GM23338 (cell line): ENCODE results near the gene IRAK1BP1. TPM values are rescaled to one million over a fixed set of nuclear protein-coding genes. Genes with fewer than 3 reads are reported as not detected.

Experiments used
- ATAC-seq: fragments of 200-7000 bp; cut with Tn5 transposase; 3 replicates; pipeline ENCODE4 v1.9.1; 2020
- DNase-seq: peaks from one replicate; pipeline ENCODE4 v3.0.0-alpha.2; 2015; ENCODE audit warnings: low spot score
- H2AFZ ChIP-seq: fragments of 200-600 bp; sonication (generic); 2 replicates; pipeline ENCODE4 v1.8.0; 2016; ENCODE audit warnings: antibody characterized with exemption, mild to moderate bottlenecking, moderate library complexity
- H3F3A ChIP-seq: fragments of 200-600 bp; sonication (generic); replicated peaks from 2 replicates; pipeline ENCODE4 v1.8.0; 2017; ENCODE audit warnings: antibody characterized with exemption, mixed run types, low read depth
- H3K27ac ChIP-seq: fragments of 200-600 bp; sonication (generic); 2 replicates; pipeline ENCODE4 v1.6.1; 2016; ENCODE audit warnings: low read depth
- H3K27me3 ChIP-seq: fragments of 200-600 bp; sonication (generic); 2 replicates; pipeline ENCODE4 v1.8.0; 2016; ENCODE audit warnings: mild to moderate bottlenecking, mixed run types, moderate library complexity; ENCODE audit not compliant: insufficient read depth
- H3K36me3 ChIP-seq: fragments of 200-600 bp; sonication (generic); 2 replicates; pipeline ENCODE4 v1.8.0; 2016; ENCODE audit warnings: mild to moderate bottlenecking; ENCODE audit not compliant: insufficient read depth
- H3K4me1 ChIP-seq: fragments of 200-600 bp; sonication (generic); 2 replicates; pipeline ENCODE4 v1.8.0; 2016; ENCODE audit warnings: mild to moderate bottlenecking, moderate library complexity; ENCODE audit not compliant: insufficient read depth
- H3K4me2 ChIP-seq: fragments of 200-600 bp; sonication (generic); 2 replicates; pipeline ENCODE4 v1.7.1; 2017; ENCODE audit warnings: mixed run types
- H3K4me3 ChIP-seq: fragments of 200-600 bp; sonication (generic); 2 replicates; pipeline ENCODE4 v1.6.1; 2016; ENCODE audit warnings: mixed run types
- H3K79me2 ChIP-seq: fragments of 200-600 bp; sonication (generic); replicated peaks from 2 replicates; pipeline ENCODE4 v1.8.0; 2017; ENCODE audit warnings: mild to moderate bottlenecking; ENCODE audit not compliant: insufficient read depth
- H3K9me2 ChIP-seq: fragments of 200-600 bp; sonication (generic); 2 replicates; pipeline ENCODE4 v1.8.0; 2017; ENCODE audit not compliant: insufficient read depth
- H4K20me1 ChIP-seq: fragments of 200-600 bp; sonication (generic); replicated peaks from 2 replicates; pipeline ENCODE4 v1.8.0; 2017; ENCODE audit warnings: mild to moderate bottlenecking; ENCODE audit not compliant: insufficient read depth
- H3K27ac Mint-ChIP-seq: 2 replicates; pipeline ENCODE4 v1.8.0; 2020; ENCODE audit warnings: inconsistent platforms, mild to moderate bottlenecking, moderate library complexity, mixed read lengths
- H3K27me3 Mint-ChIP-seq: 3 replicates; pipeline ENCODE4 v1.8.0; 2022; ENCODE audit warnings: low read depth, mild to moderate bottlenecking, moderate library complexity, mixed read lengths, inconsistent platforms; ENCODE audit not compliant: insufficient read depth, poor library complexity
- H3K36me3 Mint-ChIP-seq: 3 replicates; pipeline ENCODE4 v1.8.0; 2021; ENCODE audit warnings: low read depth, mild to moderate bottlenecking, inconsistent platforms, moderate library complexity, mixed read lengths
- H3K4me1 Mint-ChIP-seq: 3 replicates; pipeline ENCODE4 v1.8.0; 2020; ENCODE audit warnings: mild to moderate bottlenecking, inconsistent platforms, mixed read lengths
- H3K4me3 Mint-ChIP-seq: 3 replicates; pipeline ENCODE4 v1.8.0; 2021; ENCODE audit warnings: moderate library complexity, mild to moderate bottlenecking, inconsistent platforms, mixed read lengths
- H3K9me3 Mint-ChIP-seq: 3 replicates; pipeline ENCODE4 v1.8.0; 2020; ENCODE audit warnings: moderate library complexity, mild to moderate bottlenecking, inconsistent platforms, mixed read lengths
- EZH2 ChIP-seq: fragments of 200-600 bp; sonication (generic); IDR thresholded peaks from one replicate; pipeline ENCODE4 v1.8.0; 2017; ENCODE audit warnings: antibody characterized with exemption, mild to moderate bottlenecking, low read depth; ENCODE audit not compliant: unreplicated experiment
- EZH2phosphoT487 ChIP-seq: fragments of 200-600 bp; sonication (generic); IDR thresholded peaks from one replicate; pipeline ENCODE4 v1.8.1; 2018; ENCODE audit warnings: antibody characterized with exemption; ENCODE audit not compliant: unreplicated experiment
- POLR2AphosphoS5 ChIP-seq: IDR thresholded peaks from 2 replicates; pipeline ENCODE4 v1.6.1; 2016; ENCODE audit warnings: antibody characterized with exemption, low read depth
- STAT1 ChIP-seq: IDR thresholded peaks from one replicate; pipeline ENCODE4 v1.6.1; 2016; ENCODE audit warnings: antibody characterized with exemption; ENCODE audit not compliant: unreplicated experiment
- ZNF114 ChIP-seq: fragments of 250-450 bp; sonication (Bioruptor Pico); IDR thresholded peaks from 2 replicates; pipeline ENCODE4 v1.5.0; 2020; ENCODE audit warnings: mild to moderate bottlenecking, moderate library complexity
- polyA plus RNA-seq: library from polyadenylated mRNA; unstranded; fragments of >200 nt; fragmentation: Nextera tagmentation; extraction: Ambion mirVana; gene quantifications from 2 replicates; pipeline ENCODE4 v1.2.1, GENCODE V29; 2016
- total RNA-seq: library from RNA; depleted of rRNA; stranded (reverse); fragments of >200 nt; shearing (Covaris generic); gene quantifications from 2 replicates; pipeline ENCODE4 v1.2.3, GENCODE V29; 2014
- TF ChIP-seq, protein P1 (sequence below): fragments of 250-450 bp; sonication (Bioruptor Pico); IDR thresholded peaks from 2 replicates; pipeline ENCODE4 v1.5.0; 2020; ENCODE audit warnings: mild to moderate bottlenecking, moderate library complexity
- TF ChIP-seq, protein P2 (sequence below): IDR thresholded peaks from 2 replicates; pipeline ENCODE4 v1.6.1; 2016; ENCODE audit warnings: antibody characterized with exemption

The IRAK1BP1 gene
- total and polyA plus RNA-seq, 2 experiments from 2014 or later = 12.8 to 13.5 TPM

DNA sequence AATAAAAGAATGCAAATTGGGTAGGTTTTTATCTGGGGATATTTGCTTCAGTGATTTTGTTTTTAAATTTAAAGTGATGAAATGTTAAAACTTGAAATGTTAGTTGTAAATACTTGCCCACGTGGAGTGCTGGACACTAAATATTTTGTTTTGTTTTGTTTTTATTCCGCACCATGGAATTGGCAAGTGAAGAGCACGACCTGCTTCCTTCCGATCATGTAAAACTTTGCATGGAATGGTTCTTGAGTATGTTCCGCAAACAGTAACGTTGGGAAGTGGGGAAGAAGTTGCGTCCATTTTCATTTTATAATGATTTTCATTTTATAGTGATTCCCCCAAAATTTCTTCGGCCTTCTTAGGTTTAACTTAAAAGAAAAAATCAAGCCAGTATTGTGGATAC is 765 bp downstream of the IRAK1BP1 start (continued):
- TF ChIP-seq, protein P1, sequence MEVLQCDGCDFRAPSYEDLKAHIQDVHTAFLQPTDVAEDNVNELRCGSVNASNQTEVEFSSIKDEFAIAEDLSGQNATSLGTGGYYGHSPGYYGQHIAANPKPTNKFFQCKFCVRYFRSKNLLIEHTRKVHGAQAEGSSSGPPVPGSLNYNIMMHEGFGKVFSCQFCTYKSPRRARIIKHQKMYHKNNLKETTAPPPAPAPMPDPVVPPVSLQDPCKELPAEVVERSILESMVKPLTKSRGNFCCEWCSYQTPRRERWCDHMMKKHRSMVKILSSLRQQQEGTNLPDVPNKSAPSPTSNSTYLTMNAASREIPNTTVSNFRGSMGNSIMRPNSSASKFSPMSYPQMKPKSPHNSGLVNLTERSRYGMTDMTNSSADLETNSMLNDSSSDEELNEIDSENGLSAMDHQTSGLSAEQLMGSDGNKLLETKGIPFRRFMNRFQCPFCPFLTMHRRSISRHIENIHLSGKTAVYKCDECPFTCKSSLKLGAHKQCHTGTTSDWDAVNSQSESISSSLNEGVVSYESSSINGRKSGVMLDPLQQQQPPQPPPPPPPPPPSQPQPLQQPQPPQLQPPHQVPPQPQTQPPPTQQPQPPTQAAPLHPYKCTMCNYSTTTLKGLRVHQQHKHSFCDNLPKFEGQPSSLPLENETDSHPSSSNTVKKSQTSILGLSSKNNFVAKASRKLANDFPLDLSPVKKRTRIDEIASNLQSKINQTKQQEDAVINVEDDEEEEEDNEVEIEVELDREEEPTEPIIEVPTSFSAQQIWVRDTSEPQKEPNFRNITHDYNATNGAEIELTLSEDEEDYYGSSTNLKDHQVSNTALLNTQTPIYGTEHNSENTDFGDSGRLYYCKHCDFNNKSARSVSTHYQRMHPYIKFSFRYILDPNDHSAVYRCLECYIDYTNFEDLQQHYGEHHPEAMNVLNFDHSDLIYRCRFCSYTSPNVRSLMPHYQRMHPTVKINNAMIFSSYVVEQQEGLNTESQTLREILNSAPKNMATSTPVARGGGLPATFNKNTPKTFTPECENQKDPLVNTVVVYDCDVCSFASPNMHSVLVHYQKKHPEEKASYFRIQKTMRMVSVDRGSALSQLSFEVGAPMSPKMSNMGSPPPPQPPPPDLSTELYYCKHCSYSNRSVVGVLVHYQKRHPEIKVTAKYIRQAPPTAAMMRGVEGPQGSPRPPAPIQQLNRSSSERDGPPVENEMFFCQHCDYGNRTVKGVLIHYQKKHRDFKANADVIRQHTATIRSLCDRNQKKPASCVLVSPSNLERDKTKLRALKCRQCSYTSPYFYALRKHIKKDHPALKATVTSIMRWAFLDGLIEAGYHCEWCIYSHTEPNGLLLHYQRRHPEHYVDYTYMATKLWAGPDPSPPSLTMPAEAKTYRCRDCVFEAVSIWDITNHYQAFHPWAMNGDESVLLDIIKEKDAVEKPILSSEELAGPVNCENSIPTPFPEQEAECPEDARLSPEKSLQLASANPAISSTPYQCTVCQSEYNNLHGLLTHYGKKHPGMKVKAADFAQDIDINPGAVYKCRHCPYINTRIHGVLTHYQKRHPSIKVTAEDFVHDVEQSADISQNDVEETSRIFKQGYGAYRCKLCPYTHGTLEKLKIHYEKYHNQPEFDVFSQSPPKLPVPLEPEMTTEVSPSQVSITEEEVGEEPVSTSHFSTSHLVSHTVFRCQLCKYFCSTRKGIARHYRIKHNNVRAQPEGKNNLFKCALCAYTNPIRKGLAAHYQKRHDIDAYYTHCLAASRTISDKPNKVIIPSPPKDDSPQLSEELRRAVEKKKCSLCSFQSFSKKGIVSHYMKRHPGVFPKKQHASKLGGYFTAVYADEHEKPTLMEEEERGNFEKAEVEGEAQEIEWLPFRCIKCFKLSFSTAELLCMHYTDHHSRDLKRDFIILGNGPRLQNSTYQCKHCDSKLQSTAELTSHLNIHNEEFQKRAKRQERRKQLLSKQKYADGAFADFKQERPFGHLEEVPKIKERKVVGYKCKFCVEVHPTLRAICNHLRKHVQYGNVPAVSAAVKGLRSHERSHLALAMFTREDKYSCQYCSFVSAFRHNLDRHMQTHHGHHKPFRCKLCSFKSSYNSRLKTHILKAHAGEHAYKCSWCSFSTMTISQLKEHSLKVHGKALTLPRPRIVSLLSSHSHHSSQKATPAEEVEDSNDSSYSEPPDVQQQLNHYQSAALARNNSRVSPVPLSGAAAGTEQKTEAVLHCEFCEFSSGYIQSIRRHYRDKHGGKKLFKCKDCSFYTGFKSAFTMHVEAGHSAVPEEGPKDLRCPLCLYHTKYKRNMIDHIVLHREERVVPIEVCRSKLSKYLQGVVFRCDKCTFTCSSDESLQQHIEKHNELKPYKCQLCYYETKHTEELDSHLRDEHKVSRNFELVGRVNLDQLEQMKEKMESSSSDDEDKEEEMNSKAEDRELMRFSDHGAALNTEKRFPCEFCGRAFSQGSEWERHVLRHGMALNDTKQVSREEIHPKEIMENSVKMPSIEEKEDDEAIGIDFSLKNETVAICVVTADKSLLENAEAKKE = no peak

DNA sequence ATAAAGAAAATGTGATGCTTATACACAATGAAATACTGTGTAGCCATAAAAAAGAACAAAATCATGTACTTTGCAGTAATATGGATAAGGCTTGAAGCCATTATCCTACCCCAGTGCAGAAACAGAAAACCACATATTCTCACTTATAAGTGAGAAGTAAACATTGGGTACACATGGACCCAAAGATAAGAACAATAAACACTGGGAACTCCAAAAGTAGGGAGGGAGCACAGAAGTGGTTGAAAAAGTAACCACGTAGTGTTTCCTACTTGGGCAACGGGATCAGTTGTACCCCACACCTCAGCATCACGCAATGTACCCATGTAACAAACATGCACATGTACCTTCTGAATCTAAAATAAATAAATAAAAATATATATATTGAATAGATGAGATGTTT is 8.2 kb downstream of the IRAK1BP1 start:
- H3F3A ChIP-seq = no peaks in the 10 kb centered on the region
- no peak overlapping the region for H3K27ac ChIP-seq
- H4K20me1 ChIP-seq = no peaks in the 10 kb centered on the region
- peaks cover 23% of the 10 kb centered on the region for H3K36me3 ChIP-seq
- Mint-ChIP-seq H3K27me3 (no peaks in the 10 kb centered on the region), H3K9me3 (peaks cover 46% of the 10 kb centered on the region), H3K36me3 (peaks cover 60% of the 10 kb centered on the region), H3K4me1 (no peaks in the 10 kb centered on the region), H3K27ac (no peak overlapping the region), H3K4me3 (no peak overlapping the region)
- no peaks in the 10 kb centered on the region for H3K9me2 ChIP-seq
- no peaks in the 10 kb centered on the region for H3K79me2 ChIP-seq
- no peak overlapping the region for H2AFZ ChIP-seq
- no peaks in the 10 kb centered on the region for H3K27me3 ChIP-seq
- no peak overlapping the region for H3K4me2 ChIP-seq
- H3K4me3 ChIP-seq = no peak overlapping the region
- ATAC-seq = no peak
- no peaks in the 10 kb centered on the region for H3K4me1 ChIP-seq
- no peak for DNase-seq
- TF ChIP-seq ZNF114 (CRISPR knock-in tag) = no peak
- TF ChIP-seq EZH2 = no peak
- no peak for TF ChIP-seq STAT1
- no peak for TF ChIP-seq EZH2phosphoT487
- TF ChIP-seq, protein P2, sequence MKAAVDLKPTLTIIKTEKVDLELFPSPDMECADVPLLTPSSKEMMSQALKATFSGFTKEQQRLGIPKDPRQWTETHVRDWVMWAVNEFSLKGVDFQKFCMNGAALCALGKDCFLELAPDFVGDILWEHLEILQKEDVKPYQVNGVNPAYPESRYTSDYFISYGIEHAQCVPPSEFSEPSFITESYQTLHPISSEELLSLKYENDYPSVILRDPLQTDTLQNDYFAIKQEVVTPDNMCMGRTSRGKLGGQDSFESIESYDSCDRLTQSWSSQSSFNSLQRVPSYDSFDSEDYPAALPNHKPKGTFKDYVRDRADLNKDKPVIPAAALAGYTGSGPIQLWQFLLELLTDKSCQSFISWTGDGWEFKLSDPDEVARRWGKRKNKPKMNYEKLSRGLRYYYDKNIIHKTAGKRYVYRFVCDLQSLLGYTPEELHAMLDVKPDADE = no peak
- TF ChIP-seq, protein P1 = no peak
- TF ChIP-seq POLR2AphosphoS5 = no peak
